ENCODE data around the gene CNN3.

- TF ChIP-seq POLR2A (IDR thresholded peaks at IDR 0.05; ENCODE audit: low read length) (no peak), GATA1 (IDR thresholded peaks at IDR 0.05; ENCODE audit: low read depth, low read length) (no peak)
Measured at GRCh38 chr1:94865360-94865759, 61.5 kb downstream of the CNN3 start.

Measured in erythroblast (primary cell).